Sigmoid colon (tissue), 7 donors: Measurements from ENCODE around the gene OTUD4. TPM values are rescaled to one million over a fixed set of nuclear protein-coding genes. Genes with fewer than 3 reads are reported as not detected.

ENCODE experiments used
- DNase-seq: peaks from one replicate; pipeline ENCODE4 v3.0.0-alpha.2; 2019
- H3K27ac ChIP-seq, 4 donors: fragments of 200-600 bp; sonication (generic); one replicate each; pipeline ENCODE4 v1.5.1; 2016 to 2019; ENCODE audit warnings: mild to moderate bottlenecking in 1 of 4
- H3K27me3 ChIP-seq, 3 donors: fragments of 200-600 bp; sonication (generic); one replicate each; pipeline ENCODE4 v1.5.1; 2019; ENCODE audit warnings: mild to moderate bottlenecking in 1 of 3
- H3K36me3 ChIP-seq, 4 donors: fragments of 200-600 bp; sonication (generic); one replicate each; pipeline ENCODE4 v1.5.1; 2016 to 2019
- H3K4me1 ChIP-seq, 4 donors: fragments of 200-600 bp; sonication (generic); one replicate each; pipeline ENCODE4 v1.5.1; 2017 to 2019
- H3K4me3 ChIP-seq, 4 donors: fragments of 200-600 bp; sonication (generic); one replicate each; pipeline ENCODE4 v1.5.1; 2017 to 2019; ENCODE audit warnings: mild to moderate bottlenecking in 2 of 4, moderate library complexity in 1 of 4
- H3K9me3 ChIP-seq, 4 donors: fragments of 200-600 bp in 3 of 4; sonication (generic) in 3 of 4; one replicate each; pipeline versions ENCODE4 v1.5.1 to v1.6.1; 2013 to 2019
- EP300 ChIP-seq, 4 donors: sonication (generic); formaldehyde crosslinking; IDR thresholded peaks; one replicate each; pipeline ENCODE4 v1.6.1; 2017; ENCODE audit warnings: antibody characterized with exemption in 4 of 4
- POLR2A ChIP-seq, 2 donors: fragments of 450-650 bp; IDR thresholded peaks; one replicate each; pipeline ENCODE4 v1.6.1; 2016; ENCODE audit warnings: antibody characterized with exemption in 2 of 2, mild to moderate bottlenecking in 2 of 2, moderate library complexity in 2 of 2
- POLR2AphosphoS5 ChIP-seq, 4 donors: sonication (generic); formaldehyde crosslinking; IDR thresholded peaks; one replicate each; pipeline ENCODE4 v1.6.1; 2017; ENCODE audit warnings: antibody characterized with exemption in 4 of 4
- WGBS, 2 donors: extraction: QIAGEN DNeasy Blood & Tissue Kit; methylation state at CpG; one replicate each; pipeline ENCODE4 v1.1.7; 2013; 5-methylcytosine and 5-hydroxymethylcytosine counted together
- intact Hi-C: fragments of 100-400 bp; cut with DNase I; formaldehyde crosslinking; loops from one replicate; pipeline ENCODE4 v1.15.1; 2023
- polyA plus RNA-seq, 3 donors: library from polyadenylated mRNA; stranded (reverse); fragments of 200-250 nt; gene quantifications; one replicate each; pipeline ENCODE4 v1.2.3, GENCODE V29; 2013
- total RNA-seq, 4 donors: library from RNA; depleted of rRNA; stranded (reverse); fragments of >200 nt; gene quantifications; one replicate each; pipeline ENCODE4 v1.1.0, GENCODE V29; 2016
- TF ChIP-seq, protein P1 (sequence below), 4 experiments: fragments of 450-650 bp in 3 of 4; fragments of 200-600 bp in 1 of 4; IDR thresholded peaks; one replicate each; pipeline ENCODE4 v1.5.1; 2016 to 2019; ENCODE audit warnings: antibody characterized with exemption in 4 of 4, mild to moderate bottlenecking in 3 of 4, moderate library complexity in 2 of 4
- donor health status: healthy with polysubstance abuse.
- donor health status: Bipolar disorder and iron deficiency.
- donor health status: healthy.

Gene OTUD4
- total and polyA plus RNA-seq, 7 donors, result 7.2 to 31.7 (median 27.7) TPM

DNA sequence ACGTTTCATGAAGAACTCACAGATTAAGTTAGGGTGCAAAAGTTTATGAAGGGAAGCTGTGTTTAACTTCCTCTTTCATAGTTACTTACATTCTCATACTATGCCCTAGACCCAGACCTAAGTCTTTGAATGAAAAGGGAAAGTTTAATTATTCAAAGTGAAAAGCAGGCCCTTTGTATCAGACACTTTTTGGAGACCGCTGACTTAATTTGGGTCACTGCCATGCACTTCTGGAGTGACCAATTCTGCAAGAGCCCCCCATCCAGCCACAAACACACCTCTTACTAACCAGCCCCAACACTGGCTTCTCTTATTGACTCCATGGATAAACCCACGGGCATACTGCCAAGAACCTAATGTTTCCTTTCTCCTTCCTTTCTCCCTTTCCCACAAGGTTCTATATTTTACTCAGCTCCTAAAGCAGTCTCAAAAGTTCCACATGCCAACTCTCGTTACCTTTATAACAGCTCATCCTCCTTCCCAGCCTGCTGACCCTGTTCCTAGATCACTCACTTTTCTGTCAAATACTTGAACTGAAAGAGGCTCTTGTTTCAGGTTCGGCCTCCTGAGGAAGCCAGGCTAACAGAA lies 47.8 kb downstream of the OTUD4 start:
- no peak overlapping the region for H3K4me3 ChIP-seq
- intact Hi-C loops, result no loop called here
- H3K4me1 ChIP-seq, result peaks cover 0 to 14% (median 8%) of the 10 kb centered on the region in 4 donors
- H3K27ac ChIP-seq, result no peak overlapping the region
- H3K9me3 ChIP-seq, result no peaks in the 10 kb centered on the region
- 67 to 76% methylated on average over 5 of the region's 5 CpGs for WGBS, 2 donors
- TF ChIP-seq, protein P1, sequence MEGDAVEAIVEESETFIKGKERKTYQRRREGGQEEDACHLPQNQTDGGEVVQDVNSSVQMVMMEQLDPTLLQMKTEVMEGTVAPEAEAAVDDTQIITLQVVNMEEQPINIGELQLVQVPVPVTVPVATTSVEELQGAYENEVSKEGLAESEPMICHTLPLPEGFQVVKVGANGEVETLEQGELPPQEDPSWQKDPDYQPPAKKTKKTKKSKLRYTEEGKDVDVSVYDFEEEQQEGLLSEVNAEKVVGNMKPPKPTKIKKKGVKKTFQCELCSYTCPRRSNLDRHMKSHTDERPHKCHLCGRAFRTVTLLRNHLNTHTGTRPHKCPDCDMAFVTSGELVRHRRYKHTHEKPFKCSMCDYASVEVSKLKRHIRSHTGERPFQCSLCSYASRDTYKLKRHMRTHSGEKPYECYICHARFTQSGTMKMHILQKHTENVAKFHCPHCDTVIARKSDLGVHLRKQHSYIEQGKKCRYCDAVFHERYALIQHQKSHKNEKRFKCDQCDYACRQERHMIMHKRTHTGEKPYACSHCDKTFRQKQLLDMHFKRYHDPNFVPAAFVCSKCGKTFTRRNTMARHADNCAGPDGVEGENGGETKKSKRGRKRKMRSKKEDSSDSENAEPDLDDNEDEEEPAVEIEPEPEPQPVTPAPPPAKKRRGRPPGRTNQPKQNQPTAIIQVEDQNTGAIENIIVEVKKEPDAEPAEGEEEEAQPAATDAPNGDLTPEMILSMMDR (IDR thresholded peaks at IDR 0.05), result no peak
- TF ChIP-seq POLR2AphosphoS5 (IDR thresholded peaks at IDR 0.05) (no peak), EP300 (IDR thresholded peaks at IDR 0.05) (no peak), POLR2A (IDR thresholded peaks at IDR 0.05) (no peak)
- no peak for DNase-seq
- H3K27me3 ChIP-seq, result no peaks in the 10 kb centered on the region
- H3K36me3 ChIP-seq, result peaks cover 0 to 32% (median 2%) of the 10 kb centered on the region in 4 donors

DNA sequence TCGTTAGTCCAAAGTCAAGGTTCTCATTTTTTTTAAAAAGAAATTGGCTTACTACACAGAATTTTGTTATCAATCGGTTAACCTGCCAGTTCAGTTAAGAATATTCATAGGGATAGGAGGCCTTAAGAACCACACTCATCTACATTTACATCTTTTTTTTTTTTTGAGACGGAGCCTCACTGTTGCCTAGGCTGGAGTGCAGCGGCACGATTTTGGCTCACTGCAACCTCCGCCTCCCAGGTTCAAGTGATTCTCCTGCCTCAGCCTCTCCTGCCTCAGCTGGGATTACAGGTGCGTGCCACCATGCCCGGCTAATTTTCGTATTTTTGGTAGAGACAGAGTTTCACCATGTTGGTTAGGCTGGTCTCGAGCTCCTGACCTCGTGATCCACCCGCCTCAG lies 48.5 kb downstream of the OTUD4 start:
- no peak for TF ChIP-seq POLR2A (IDR thresholded peaks at IDR 0.05)
- TF ChIP-seq POLR2AphosphoS5 (IDR thresholded peaks at IDR 0.05), result no peak
- TF ChIP-seq EP300 (IDR thresholded peaks at IDR 0.05), result no peak
- TF ChIP-seq, protein P1 (IDR thresholded peaks at IDR 0.05), result no peak
- H3K4me1 ChIP-seq, result peaks cover 0 to 14% (median 8%) of the 10 kb centered on the region in 4 donors
- H3K4me3 ChIP-seq, result no peak overlapping the region
- no peaks in the 10 kb centered on the region for H3K27me3 ChIP-seq
- no peak for DNase-seq
- no peaks in the 10 kb centered on the region for H3K9me3 ChIP-seq
- H3K36me3 ChIP-seq, result peaks cover 0 to 32% (median 0%) of the 10 kb centered on the region in 4 donors
- intact Hi-C loops, result no loop called here
- WGBS, 2 donors, result 90 to 93% methylated on average over 12 of the region's 12 CpGs
- peak overlapping the region in 1 of 4 donors; percentile 0 for H3K27ac ChIP-seq

DNA sequence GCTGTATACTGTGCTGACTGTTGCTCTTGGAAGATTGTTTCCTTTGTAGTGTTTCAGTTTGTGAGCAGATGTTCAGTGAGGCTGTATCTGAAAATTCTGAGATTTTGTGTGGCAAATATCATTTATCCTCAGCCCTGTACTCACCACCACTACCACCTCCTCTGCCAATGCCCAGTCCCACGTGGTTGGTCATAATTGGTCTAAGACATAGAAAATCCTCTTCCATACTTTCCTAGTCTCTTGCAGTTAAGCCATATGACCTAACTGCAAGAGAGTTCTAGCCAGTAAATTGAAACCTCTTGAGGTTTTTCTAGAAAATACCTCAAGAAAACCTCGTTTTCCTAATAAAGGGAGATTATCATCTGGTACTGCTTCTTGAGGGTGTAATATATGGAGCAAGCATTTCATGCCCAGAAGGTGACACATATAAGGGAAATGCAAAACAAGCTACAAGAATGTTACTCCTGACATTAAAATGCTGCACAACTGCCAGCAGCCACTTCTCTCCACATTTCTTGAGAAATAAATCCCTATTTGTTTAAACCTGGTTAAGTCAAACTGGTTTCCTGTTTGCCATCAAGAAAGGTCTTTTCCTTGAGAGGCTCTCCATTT lies 49.5 kb downstream of the OTUD4 start:
- intact Hi-C loops, result no loop called here

GRCh38 chr4:145130130-145130529 lies 50.3 kb downstream of the OTUD4 start:
- H3K4me1 ChIP-seq, result peaks cover 0 to 14% (median 8%) of the 10 kb centered on the region in 4 donors
- H3K4me3 ChIP-seq, result no peak overlapping the region
- H3K9me3 ChIP-seq, result no peaks in the 10 kb centered on the region
- intact Hi-C loops, result no loop called here
- no peaks in the 10 kb centered on the region for H3K27me3 ChIP-seq
- TF ChIP-seq EP300 (IDR thresholded peaks at IDR 0.05) (no peak), POLR2AphosphoS5 (IDR thresholded peaks at IDR 0.05) (no peak), POLR2A (IDR thresholded peaks at IDR 0.05) (no peak)
- TF ChIP-seq, protein P1 (IDR thresholded peaks at IDR 0.05), result no peak
- DNase-seq, result no peak
- H3K27ac ChIP-seq, result no peak overlapping the region
- H3K36me3 ChIP-seq, result peaks cover 2 to 49% (median 12%) of the 10 kb centered on the region in 4 donors

More for the DNA sequence above, 49.5 kb downstream of the OTUD4 start:
- H3K9me3 ChIP-seq, result no peaks in the 10 kb centered on the region
- H3K36me3 ChIP-seq, result peaks cover 0 to 41% (median 5%) of the 10 kb centered on the region in 4 donors
- 71% methylated on average over 2 of the region's 2 CpGs for WGBS, 2 donors
- DNase-seq, result no peak
- H3K27me3 ChIP-seq, result no peaks in the 10 kb centered on the region
- peak overlapping the region in 2 of 4 donors; percentile 0 to 7 for H3K27ac ChIP-seq
- no peak overlapping the region for H3K4me3 ChIP-seq
- peaks cover 0 to 14% (median 8%) of the 10 kb centered on the region in 4 donors for H3K4me1 ChIP-seq
- TF ChIP-seq, protein P1 (IDR thresholded peaks at IDR 0.05), result no peak
- TF ChIP-seq POLR2AphosphoS5 (IDR thresholded peaks at IDR 0.05), result no peak
- no peak for TF ChIP-seq EP300 (IDR thresholded peaks at IDR 0.05)
- no peak for TF ChIP-seq POLR2A (IDR thresholded peaks at IDR 0.05)
